ENCODE results near the gene PITPNM3.

PITPNM3 gene

DNA sequence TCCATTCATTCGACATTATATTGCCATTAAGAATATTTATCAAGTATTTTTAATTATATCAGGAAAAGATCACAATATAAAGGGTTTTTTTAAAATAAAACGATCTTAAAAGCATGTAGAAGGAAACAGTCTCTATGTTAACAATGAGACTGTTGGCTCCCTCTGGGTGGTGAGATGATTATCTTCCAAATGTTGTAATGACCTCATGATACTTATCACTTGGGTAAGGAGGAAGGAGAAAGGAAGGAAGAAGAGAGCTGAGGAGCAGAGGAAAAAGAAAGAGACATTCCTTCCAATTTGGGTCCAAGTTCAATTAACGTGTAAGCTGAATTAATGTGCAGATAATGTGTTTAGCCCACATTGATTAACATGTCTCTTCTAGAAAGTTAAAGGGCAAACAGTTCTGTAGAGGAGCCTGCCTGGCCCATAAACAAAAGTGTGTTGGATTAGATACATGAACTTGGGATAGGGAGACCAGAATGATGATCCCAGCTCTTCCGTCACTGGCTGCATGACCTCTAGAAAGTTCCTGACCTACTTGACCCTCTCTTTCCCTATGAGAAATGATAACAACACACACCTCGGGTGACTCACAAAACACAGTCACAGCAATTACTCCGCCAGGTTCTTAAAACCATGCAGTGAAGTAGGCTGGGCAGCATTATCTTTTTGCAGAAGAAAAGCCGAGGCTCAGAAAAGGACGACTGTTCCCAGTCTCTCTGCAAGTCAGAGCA lies 80.1 kb downstream of the PITPNM3 start:
- DNase-seq, result no peak

DNA sequence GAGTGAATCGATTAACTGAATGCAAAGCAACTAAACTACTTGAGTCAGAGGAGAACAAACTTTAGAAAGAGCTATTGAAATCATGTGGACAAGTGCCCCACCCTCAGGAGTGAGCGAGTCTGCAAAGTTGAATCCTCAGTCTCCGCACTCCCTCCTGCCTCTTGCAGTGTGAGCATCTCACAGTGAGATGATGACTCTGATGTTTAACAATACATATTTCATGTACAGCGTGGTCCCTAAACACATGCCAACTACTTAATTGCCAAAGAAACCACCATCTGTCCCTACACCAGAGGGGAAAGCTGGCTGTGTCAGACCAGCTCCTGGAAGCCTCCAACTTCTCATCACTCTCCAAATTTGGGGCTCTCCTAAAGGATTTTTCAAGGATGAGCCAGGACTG lies 80.9 kb downstream of the PITPNM3 start:
- no peak for DNase-seq

DNA sequence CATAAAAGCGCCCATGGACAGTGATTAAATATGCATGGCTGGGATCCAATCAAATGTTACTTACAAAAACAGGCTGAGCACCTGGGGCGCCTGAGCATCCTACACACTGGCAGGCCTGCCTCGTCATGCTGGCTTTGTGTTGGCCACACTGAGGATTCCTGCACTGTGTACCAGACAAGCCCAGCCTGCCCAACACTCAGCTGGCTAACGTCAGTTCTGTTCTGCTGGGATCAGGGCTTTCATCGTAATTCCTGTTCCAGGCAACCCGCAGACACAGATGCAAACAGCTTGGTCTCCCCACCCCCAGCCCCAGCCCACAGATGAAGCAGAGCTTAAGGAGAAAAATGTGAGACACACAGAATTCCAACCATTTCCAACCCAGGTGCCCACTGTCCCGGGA lies 81.4 kb downstream of the PITPNM3 start:
- DNase-seq, result no peak

- no peak for DNase-seq
Observed at GRCh38 chr17:6474376-6474775, 82.0 kb downstream of the PITPNM3 start.

DNA sequence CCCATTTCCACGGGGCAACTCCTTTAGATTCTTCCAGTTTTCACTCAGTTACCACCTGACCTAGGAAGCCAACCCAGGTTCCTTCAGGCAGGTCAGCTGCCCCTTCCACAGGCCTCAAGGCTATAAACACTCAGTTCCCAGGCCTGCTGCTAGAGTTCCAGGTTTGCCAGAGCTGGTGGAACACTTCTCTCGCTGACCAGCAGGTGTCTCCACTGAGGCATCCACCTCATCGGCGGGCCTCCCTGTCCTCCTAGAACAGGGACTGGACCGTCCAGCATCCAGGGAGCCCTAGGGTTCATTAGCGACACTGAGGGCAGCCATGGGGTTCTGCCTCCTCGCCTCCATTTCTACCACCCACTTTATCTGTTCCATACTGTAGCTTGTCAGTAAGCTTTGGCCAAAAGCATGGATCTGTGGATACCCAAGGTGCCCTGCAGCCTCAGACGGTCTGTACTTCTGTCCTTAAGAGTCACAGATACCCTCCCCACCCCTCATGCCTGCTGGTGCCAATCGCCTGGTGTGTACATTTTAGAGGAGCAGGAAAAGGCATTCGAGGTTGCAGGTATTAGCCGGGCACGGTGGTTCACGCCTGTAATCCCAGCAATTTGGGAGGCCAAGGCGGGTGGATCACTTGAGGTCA lies 83.1 kb downstream of the PITPNM3 start:
- DNase-seq, result peak; percentile 54 to 68

- DNase-seq, result no peak
Observed at GRCh38 chr17:6472517-6472916, 83.8 kb downstream of the PITPNM3 start.

- no peak for DNase-seq
Observed at GRCh38 chr17:6471531-6472465, 84.6 kb downstream of the PITPNM3 start.

DNA sequence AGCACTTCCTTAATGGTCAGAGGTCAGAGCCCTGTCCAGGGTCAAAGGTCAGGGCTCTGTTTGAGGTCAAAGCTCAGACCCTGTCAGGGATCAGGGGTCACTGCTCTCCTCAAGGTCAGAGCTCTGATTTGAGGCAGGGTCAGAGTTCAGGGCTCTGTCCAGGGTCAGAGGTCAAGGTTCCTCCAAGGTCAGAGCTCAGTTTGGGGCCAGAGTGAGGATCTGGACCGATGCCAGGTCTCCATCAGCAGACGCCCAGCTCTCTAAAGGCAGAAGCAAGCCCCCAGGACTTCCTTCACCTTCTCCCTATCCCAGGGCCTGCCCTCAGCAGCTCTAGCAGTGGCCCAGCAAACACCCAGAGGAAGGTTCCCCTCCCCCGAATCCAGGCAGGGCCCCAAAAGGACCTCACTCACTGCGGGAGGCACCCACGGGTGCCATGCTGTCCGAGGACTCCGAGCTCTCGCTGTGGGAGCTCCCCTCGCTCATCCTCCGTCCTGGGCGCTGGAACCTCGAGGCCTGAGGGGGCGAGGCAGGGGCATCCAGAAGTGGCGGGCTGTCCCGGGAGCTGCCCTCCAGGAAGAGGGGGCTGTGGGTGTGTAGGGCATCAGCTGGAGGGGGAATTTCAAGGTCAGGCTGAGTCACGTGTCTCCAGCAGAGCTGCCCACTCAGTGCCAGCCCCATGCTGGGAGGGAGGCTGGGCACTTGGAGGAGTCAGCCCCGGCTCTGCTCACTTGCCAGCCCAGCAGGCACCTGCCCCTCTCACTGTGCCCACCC lies 85.4 kb downstream of the PITPNM3 start:
- DNase-seq, result no peak

- no peak for DNase-seq
Observed at GRCh38 chr17:6470146-6470718, 86.1 kb downstream of the PITPNM3 start.

- no peak for DNase-seq
Observed at GRCh38 chr17:6468051-6468790, 88.1 kb downstream of the PITPNM3 start.

GRCh38 chr17:6467567-6467966 lies 88.8 kb downstream of the PITPNM3 start:
- no peak for DNase-seq

GRCh38 chr17:6465206-6466003 lies 91.0 kb downstream of the PITPNM3 start:
- DNase-seq, result no peak

- no peak for DNase-seq
Observed at GRCh38 chr17:6464446-6465041, 91.8 kb downstream of the PITPNM3 start.

DNA sequence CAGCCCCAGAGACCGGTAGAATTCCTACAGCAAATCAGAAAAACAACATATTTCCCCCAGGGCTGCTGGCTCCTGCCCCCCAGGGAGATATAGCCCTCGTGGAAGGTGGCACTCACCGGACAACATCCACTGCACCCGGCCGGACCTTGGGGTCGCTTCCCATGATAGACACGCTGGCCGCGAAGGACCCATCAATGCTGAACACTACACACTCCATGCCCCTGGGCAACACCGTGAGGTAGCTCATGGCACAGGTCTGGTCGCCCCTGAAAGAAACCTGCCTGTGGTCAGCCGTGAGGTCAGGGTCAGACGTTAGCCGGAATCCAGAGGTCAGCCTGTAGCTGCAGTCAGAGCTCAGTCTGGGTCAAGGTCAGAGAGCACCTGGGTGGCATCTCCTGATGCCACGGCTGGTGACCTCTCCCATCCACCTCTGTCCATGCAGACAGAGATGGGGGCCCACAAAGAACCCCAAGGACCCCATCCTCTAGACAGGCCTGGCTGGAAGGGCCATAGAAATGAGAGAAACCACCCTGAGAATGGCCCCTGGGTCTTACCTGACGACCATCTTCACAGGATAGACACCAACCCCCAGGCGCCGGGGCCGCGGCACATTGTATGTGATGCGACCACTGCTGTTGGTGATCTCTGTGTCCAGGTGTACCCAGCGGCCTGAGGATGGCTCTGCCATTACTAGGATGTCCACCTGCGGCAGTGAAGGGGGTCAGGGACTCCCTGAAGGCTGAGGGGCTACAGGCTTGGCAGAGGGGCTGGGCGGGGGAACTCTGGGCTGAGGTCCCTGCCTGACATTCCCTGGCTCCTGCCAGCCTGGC lies 92.5 kb downstream of the PITPNM3 start:
- no peak for DNase-seq

- no peak for DNase-seq
Observed at GRCh38 chr17:6462692-6463091, 93.7 kb downstream of the PITPNM3 start.

- no peak for DNase-seq
Observed at GRCh38 chr17:6461792-6462524, 94.4 kb downstream of the PITPNM3 start.

GRCh38 chr17:6461246-6461645 lies 95.1 kb downstream of the PITPNM3 start:
- DNase-seq, result no peak

- DNase-seq, result no peak
Observed at GRCh38 chr17:6460531-6461161, 95.7 kb downstream of the PITPNM3 start.
